ENCODE data around the gene FLNB. TPM values are rescaled to one million over a fixed set of nuclear protein-coding genes. Genes with fewer than 3 reads are reported as not detected.

FLNB gene
- total and polyA plus RNA-seq, 2 of the 8 experiments (the other 6 are each of a cell fraction or from before 2014, with no cell fraction given): 72.3 to 118 TPM

DNA sequence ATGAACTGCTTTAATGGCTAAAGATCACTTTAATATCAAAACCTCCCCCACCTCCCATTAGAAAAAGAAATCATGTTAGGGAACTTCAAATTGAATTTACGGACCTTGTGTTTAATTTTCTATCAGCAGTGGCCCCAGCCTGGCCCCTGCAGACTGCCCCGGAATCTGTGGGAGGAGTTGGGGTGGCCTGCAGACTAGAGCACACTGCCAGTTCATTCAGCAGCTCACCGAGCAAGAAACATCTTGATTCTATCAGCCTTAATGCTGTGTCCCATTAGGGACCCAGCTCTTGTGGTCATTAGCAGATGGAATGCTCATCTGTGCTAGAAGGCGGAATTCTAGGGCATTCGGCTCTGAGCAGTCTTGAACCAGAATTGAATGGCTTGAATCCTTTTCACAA lies 54.2 kb downstream of the FLNB start:
- peak overlapping the region in 1 of 2 experiments; percentile 19; a peak in 1 of 4 replicates for H3K4me2 ChIP-seq (ENCODE audit: insufficient read depth in 1 of 2, low read depth in 2 of 2, low read length in 2 of 2)
- no peak overlapping the region for H3K14ac ChIP-seq (ENCODE audit: insufficient read length)
- no peaks in the 10 kb centered on the region; the same call in 1 of the 2 replicates for H3K23me2 ChIP-seq (ENCODE audit: low read depth, low read length)
- H4K91ac ChIP-seq (replicated peaks; ENCODE audit: insufficient read length, low read length): no peak overlapping the region
- H3K27me3 ChIP-seq (replicated peaks in 1 of 4; ENCODE audit: control insufficient read depth in 3 of 4, extremely low read depth in 1 of 4, insufficient read depth in 3 of 4, low read length in 3 of 4): no peaks in the 10 kb centered on the region
- H2AK5ac ChIP-seq (ENCODE audit: low read depth, low read length): peak overlapping the region; percentile 87
- POLR2A ChIA-PET (ENCODE audit: partially characterized antibody): interaction anchor here (0.7 to 1.0 kb wide), 2 partner anchors 10 to 54 kb away, joined by 3 read pairs; partner anchors contain the start of gene FLNB
- H4K5ac ChIP-seq (ENCODE audit: insufficient read length, low read depth, low read length): no peak overlapping the region
- WGBS, 2 experiments (ENCODE audit: extremely low coverage in 1 of 2, insufficient coverage in 1 of 2, insufficient read length in 1 of 2, insufficient replicate concordance in 2 of 2, low coverage in 1 of 2, low lambda C conversion rate in 2 of 2, missing lambda C conversion rate in 1 of 2): 80% methylated on average over 5 of the region's 5 CpGs; no CpG with 5 or more reads in 1 of the 2 experiments
- 0 out of 2 replicates have a peak overlapping the region, but pooled peaks have one; percentile 12 for H4K8ac ChIP-seq (ENCODE audit: extremely low read depth, insufficient read depth, low read length)
- H3K56ac ChIP-seq (replicated peaks; ENCODE audit: insufficient read length, low read depth, low read length): no peak overlapping the region
- H3K4me3 ChIP-seq (ENCODE audit: extremely low read depth in 1 of 4, insufficient read depth in 2 of 4, low read depth in 3 of 4, low read length in 4 of 4): no peak overlapping the region
- H3K79me1 ChIP-seq (ENCODE audit: low read depth, low read length): peaks cover 12% of the 10 kb centered on the region
- H3K4ac ChIP-seq (replicated peaks; ENCODE audit: insufficient read length, low read depth, low read length): no peak overlapping the region
- FAIRE-seq (no peak), DNase-seq (ENCODE audit: low read depth in 1 of 2, low spot score in 2 of 2) (no peak)
- no peak overlapping the region for H2BK15ac ChIP-seq (ENCODE audit: low read length)
- H3K36me3 ChIP-seq (ENCODE audit: control insufficient read depth in 2 of 4, insufficient read depth in 4 of 4, low read length in 3 of 4): no peaks in the 10 kb centered on the region
- H3K79me2 ChIP-seq (ENCODE audit: control insufficient read depth in 1 of 2, insufficient read depth in 2 of 2, low read length in 2 of 2): peaks cover 0 to 81% of the 10 kb centered on the region in 2 experiments; a peak in 3 of 4 replicates
- H4K20me1 ChIP-seq (replicated peaks in 1 of 2; ENCODE audit: control insufficient read depth in 1 of 2, insufficient read depth in 2 of 2, low read length in 2 of 2): peaks cover 6 to 19% of the 10 kb centered on the region in 2 experiments
- H2BK20ac ChIP-seq (ENCODE audit: low read length): no peak overlapping the region
- no peaks in the 10 kb centered on the region for H3K9me3 ChIP-seq (ENCODE audit: insufficient read depth in 2 of 2, low read depth in 1 of 2, low read length in 1 of 2)
- peak overlapping the region; percentile 47 for H2BK5ac ChIP-seq (ENCODE audit: low read depth, low read length)
- no peak overlapping the region for H2BK12ac ChIP-seq (ENCODE audit: low read depth, low read length)
- no peak overlapping the region for H3K18ac ChIP-seq (ENCODE audit: extremely low read depth, low read length)
- H2BK120ac ChIP-seq (replicated peaks; ENCODE audit: low read depth, low read length): no peak overlapping the region
- H3K4me1 ChIP-seq (replicated peaks in 1 of 4; ENCODE audit: control insufficient read depth in 3 of 4, insufficient read depth in 4 of 4, low read length in 3 of 4): peaks cover 15 to 42% (median 23%) of the 10 kb centered on the region in 4 experiments
- no peak overlapping the region for H3K27ac ChIP-seq (ENCODE audit: low read depth, low read length)
- no peak overlapping the region for H2AFZ ChIP-seq (ENCODE audit: low read length)
- H3K9ac ChIP-seq (replicated peaks in 1 of 4; ENCODE audit: extremely low read depth in 1 of 4, low read depth in 3 of 4, low read length in 3 of 4): no peak overlapping the region
- CTCF ChIA-PET (ENCODE audit: partially characterized antibody): interaction anchor here (0.6 to 2.7 kb wide), 8 partner anchors 9 to 55 kb away, joined by 3 to 17 read pairs (median 4); partner anchors contain the start of gene FLNB
- no peak overlapping the region for H3K23ac ChIP-seq (ENCODE audit: insufficient read length)
- TF ChIP-seq, protein P1, sequence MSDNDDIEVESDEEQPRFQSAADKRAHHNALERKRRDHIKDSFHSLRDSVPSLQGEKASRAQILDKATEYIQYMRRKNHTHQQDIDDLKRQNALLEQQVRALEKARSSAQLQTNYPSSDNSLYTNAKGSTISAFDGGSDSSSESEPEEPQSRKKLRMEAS (IDR thresholded peaks at IDR 0.05): no peak
- TF ChIP-seq NANOG (IDR thresholded peaks at IDR 0.05; ENCODE audit: insufficient read depth, low read depth, low read length, poor library complexity, severe bottlenecking): no peak
- TF ChIP-seq BRCA1 (IDR thresholded peaks at IDR 0.05; ENCODE audit: low read depth, low read length): no peak
- no peak for TF ChIP-seq SIN3A (conservative IDR thresholded peaks at IDR 0.05 in 1 of 2, IDR thresholded peaks at IDR 0.05 in 1 of 2; ENCODE audit: low read depth in 1 of 2, low read length in 2 of 2)
- TF ChIP-seq, protein P2, sequence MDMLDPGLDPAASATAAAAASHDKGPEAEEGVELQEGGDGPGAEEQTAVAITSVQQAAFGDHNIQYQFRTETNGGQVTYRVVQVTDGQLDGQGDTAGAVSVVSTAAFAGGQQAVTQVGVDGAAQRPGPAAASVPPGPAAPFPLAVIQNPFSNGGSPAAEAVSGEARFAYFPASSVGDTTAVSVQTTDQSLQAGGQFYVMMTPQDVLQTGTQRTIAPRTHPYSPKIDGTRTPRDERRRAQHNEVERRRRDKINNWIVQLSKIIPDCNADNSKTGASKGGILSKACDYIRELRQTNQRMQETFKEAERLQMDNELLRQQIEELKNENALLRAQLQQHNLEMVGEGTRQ (IDR thresholded peaks at IDR 0.05; ENCODE audit: low read length): no peak
- TF ChIP-seq SIRT6 (IDR thresholded peaks at IDR 0.05; ENCODE audit: low read length): no peak
- TF ChIP-seq, protein P3, sequence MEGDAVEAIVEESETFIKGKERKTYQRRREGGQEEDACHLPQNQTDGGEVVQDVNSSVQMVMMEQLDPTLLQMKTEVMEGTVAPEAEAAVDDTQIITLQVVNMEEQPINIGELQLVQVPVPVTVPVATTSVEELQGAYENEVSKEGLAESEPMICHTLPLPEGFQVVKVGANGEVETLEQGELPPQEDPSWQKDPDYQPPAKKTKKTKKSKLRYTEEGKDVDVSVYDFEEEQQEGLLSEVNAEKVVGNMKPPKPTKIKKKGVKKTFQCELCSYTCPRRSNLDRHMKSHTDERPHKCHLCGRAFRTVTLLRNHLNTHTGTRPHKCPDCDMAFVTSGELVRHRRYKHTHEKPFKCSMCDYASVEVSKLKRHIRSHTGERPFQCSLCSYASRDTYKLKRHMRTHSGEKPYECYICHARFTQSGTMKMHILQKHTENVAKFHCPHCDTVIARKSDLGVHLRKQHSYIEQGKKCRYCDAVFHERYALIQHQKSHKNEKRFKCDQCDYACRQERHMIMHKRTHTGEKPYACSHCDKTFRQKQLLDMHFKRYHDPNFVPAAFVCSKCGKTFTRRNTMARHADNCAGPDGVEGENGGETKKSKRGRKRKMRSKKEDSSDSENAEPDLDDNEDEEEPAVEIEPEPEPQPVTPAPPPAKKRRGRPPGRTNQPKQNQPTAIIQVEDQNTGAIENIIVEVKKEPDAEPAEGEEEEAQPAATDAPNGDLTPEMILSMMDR (IDR thresholded peaks at IDR 0.05; ENCODE audit: control extremely low read depth in 1 of 3, insufficient read depth in 1 of 3, low read depth in 1 of 3, low read length in 3 of 3): no peak
- TF ChIP-seq, protein P4, sequence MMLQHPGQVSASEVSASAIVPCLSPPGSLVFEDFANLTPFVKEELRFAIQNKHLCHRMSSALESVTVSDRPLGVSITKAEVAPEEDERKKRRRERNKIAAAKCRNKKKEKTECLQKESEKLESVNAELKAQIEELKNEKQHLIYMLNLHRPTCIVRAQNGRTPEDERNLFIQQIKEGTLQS (IDR thresholded peaks at IDR 0.05; ENCODE audit: insufficient read depth, low read depth, low read length): no peak
